HEK293 (cell line): ENCODE measurements around the gene GHRL.

Source experiments
- CTCF ChIA-PET: fragments of 350-600 bp; formaldehyde crosslinking; extraction: SDS; loops from one replicate; lab custom pipeline; 2021; ENCODE audit warnings: antibody characterized with exemption; lab: Yijun Ruan, JAX
- POLR2A ChIA-PET: fragments of 300-600 bp; formaldehyde crosslinking; extraction: SDS; loops from one replicate; lab custom pipeline; 2020; ENCODE audit warnings: antibody characterized with exemption, inconsistent platforms; lab: Yijun Ruan, JAX
- H3K27ac ChIP-seq: fragments of 200-500 bp; sonication (Bioruptor generic); 2 replicates; pipeline ENCODE4 v1.5.1; 2014; ENCODE audit warnings: low read depth, low read length, control low read depth, inconsistent platforms; ENCODE audit errors: extremely low read depth
- H3K36me3 ChIP-seq, 2 experiments: fragments of 200-500 bp in 1 of 2; sonication (Bioruptor generic) in 1 of 2; 1 replicate in 1 of 2; 2 replicates in 1 of 2; pipeline ENCODE4 v1.5.1; 2014 to 2017; ENCODE audit warnings: inconsistent platforms in 2 of 2, low read length in 2 of 2; ENCODE audit not compliant: control insufficient read depth in 2 of 2, insufficient read depth in 1 of 2
- H3K4me1 ChIP-seq: fragments of 200-500 bp; sonication (Bioruptor generic); 2 replicates; pipeline ENCODE4 v1.5.1; 2014; ENCODE audit warnings: mild to moderate bottlenecking, low read length, inconsistent platforms; ENCODE audit not compliant: control insufficient read depth, insufficient read depth
- H3K4me3 ChIP-seq: 2 replicates; pipeline ENCODE4 v1.5.1; 2011; ENCODE audit warnings: low read depth, mild to moderate bottlenecking, control low read depth, low read length, moderate library complexity
- H3K9me3 ChIP-seq: fragments of 200-500 bp; sonication (Bioruptor generic); 2 replicates; pipeline ENCODE4 v1.5.1; 2014; ENCODE audit warnings: low read depth, low read length, inconsistent platforms; ENCODE audit not compliant: control insufficient read depth, insufficient read depth
- BCL11B ChIP-seq: fragments of 450-650 bp; formaldehyde crosslinking; IDR thresholded peaks from 2 replicates; pipeline ENCODE4 v1.5.1; 2016; ENCODE audit warnings: low read depth, missing biosample characterization, missing genetic modification characterization
- CTCF ChIP-seq: fragments of 450-650 bp; formaldehyde crosslinking; IDR thresholded peaks from 2 replicates; pipeline ENCODE4 v1.5.1; 2016; ENCODE audit warnings: missing biosample characterization, missing genetic modification characterization
- EGR2 ChIP-seq: fragments of 450-650 bp; formaldehyde crosslinking; IDR thresholded peaks from 2 replicates; pipeline ENCODE4 v1.5.1; 2016; ENCODE audit warnings: low read depth, missing biosample characterization, missing genetic modification characterization
- KLF1 ChIP-seq: fragments of 450-650 bp; formaldehyde crosslinking; IDR thresholded peaks from 2 replicates; pipeline ENCODE4 v1.5.1; 2016; ENCODE audit warnings: missing biosample characterization, missing genetic modification characterization
- KLF10 ChIP-seq: fragments of 450-650 bp; IDR thresholded peaks from 2 replicates; pipeline ENCODE4 v1.5.1; 2018; ENCODE audit warnings: missing biosample characterization, mild to moderate bottlenecking, missing genetic modification characterization
- KLF9 ChIP-seq: fragments of 450-650 bp; formaldehyde crosslinking; IDR thresholded peaks from 2 replicates; pipeline ENCODE4 v1.5.1; 2016; ENCODE audit warnings: missing biosample characterization, missing genetic modification characterization, low read depth
- PATZ1 ChIP-seq: fragments of 450-650 bp; formaldehyde crosslinking; IDR thresholded peaks from 2 replicates; pipeline ENCODE4 v1.5.1; 2016; ENCODE audit warnings: missing biosample characterization, missing genetic modification characterization
- SP3 ChIP-seq: fragments of 450-650 bp; formaldehyde crosslinking; IDR thresholded peaks from 2 replicates; pipeline ENCODE4 v1.5.1; 2016; ENCODE audit warnings: missing biosample characterization, missing genetic modification characterization
- YY1 ChIP-seq: fragments of 450-650 bp; formaldehyde crosslinking; IDR thresholded peaks from 2 replicates; pipeline ENCODE4 v1.5.1; 2018; ENCODE audit warnings: missing biosample characterization, missing genetic modification characterization
- ZBTB20 ChIP-seq: fragments of 450-650 bp; formaldehyde crosslinking; IDR thresholded peaks from 2 replicates; pipeline ENCODE4 v1.5.1; 2016; ENCODE audit warnings: missing biosample characterization, missing genetic modification characterization
- ZBTB26 ChIP-seq: fragments of 450-650 bp; formaldehyde crosslinking; optimal IDR thresholded peaks from 2 replicates; pipeline ENCODE3; 2016; ENCODE audit warnings: missing biosample characterization, mild to moderate bottlenecking, missing genetic modification characterization
- ZEB2 ChIP-seq: fragments of 450-650 bp; formaldehyde crosslinking; IDR thresholded peaks from 2 replicates; pipeline ENCODE4 v1.5.1; 2016; ENCODE audit warnings: missing biosample characterization, missing genetic modification characterization
- ZNF157 ChIP-seq: fragments of 450-650 bp; formaldehyde crosslinking; IDR thresholded peaks from 2 replicates; pipeline ENCODE4 v1.5.1; 2016; ENCODE audit warnings: missing biosample characterization, missing genetic modification characterization
- ZNF280C ChIP-seq: fragments of 450-650 bp; formaldehyde crosslinking; IDR thresholded peaks from 2 replicates; pipeline ENCODE4 v1.5.1; 2016; ENCODE audit warnings: missing biosample characterization, missing genetic modification characterization
- ZNF335 ChIP-seq: fragments of 450-650 bp; formaldehyde crosslinking; conservative IDR thresholded peaks from 2 replicates; pipeline ENCODE4 v1.5.1; 2016; ENCODE audit warnings: missing biosample characterization, missing genetic modification characterization
- ZNF394 ChIP-seq: fragments of 450-650 bp; formaldehyde crosslinking; IDR thresholded peaks from 2 replicates; pipeline ENCODE4 v1.5.1; 2016; ENCODE audit warnings: missing biosample characterization, missing genetic modification characterization, mild to moderate bottlenecking, moderate library complexity, borderline replicate concordance
- ZNF398 ChIP-seq: fragments of 450-650 bp; formaldehyde crosslinking; IDR thresholded peaks from 2 replicates; pipeline ENCODE4 v1.5.1; 2017; ENCODE audit warnings: missing biosample characterization, missing genetic modification characterization
- ZNF501 ChIP-seq: fragments of 450-650 bp; formaldehyde crosslinking; IDR thresholded peaks from 2 replicates; pipeline ENCODE4 v1.5.1; 2016; ENCODE audit warnings: missing biosample characterization, missing genetic modification characterization
- ZNF561 ChIP-seq: fragments of 450-650 bp; IDR thresholded peaks from 2 replicates; pipeline ENCODE4 v1.5.1; 2018; ENCODE audit warnings: missing biosample characterization, missing genetic modification characterization, borderline replicate concordance
- ZNF677 ChIP-seq: fragments of 450-650 bp; IDR thresholded peaks from 2 replicates; pipeline ENCODE4 v1.5.0; 2018; ENCODE audit warnings: missing biosample characterization, mild to moderate bottlenecking, missing genetic modification characterization, moderate library complexity
- ZNF791 ChIP-seq: fragments of 450-650 bp; formaldehyde crosslinking; IDR thresholded peaks from 2 replicates; pipeline ENCODE4 v1.5.1; 2016; ENCODE audit warnings: missing biosample characterization, missing genetic modification characterization
- ZNF837 ChIP-seq: fragments of 450-650 bp; formaldehyde crosslinking; IDR thresholded peaks from 2 replicates; pipeline ENCODE4 v1.5.1; 2016; ENCODE audit warnings: missing biosample characterization, missing genetic modification characterization

Gene GHRL

GRCh38 chr3:10248984-10249748, 43.6 kb downstream of the GHRL start (continued):
- TF ChIP-seq ZNF837 (tag by site-specific recombination) (no peak), KLF9 (tag by site-specific recombination) (peak; percentile 47), ZNF335 (tag by site-specific recombination) (peak; percentile 90), ZNF501 (peak; percentile 44; the same call in 1 of the 2 replicates), SP3 (tag by site-specific recombination) (peak; percentile 48; the same call in 1 of the 2 replicates), ZBTB26 (peak; percentile 13), ZBTB20 (tag by site-specific recombination) (peak; percentile 83), PATZ1 (no peak; the same call in 1 of the 2 replicates), ZNF398 (tag by site-specific recombination) (peak; percentile 43; the same call in 1 of the 2 replicates), BCL11B (0 out of 2 replicates have a peak, but pooled peaks have one; percentile 12), KLF1 (tag by site-specific recombination) (no peak), EGR2 (tag by site-specific recombination) (peak; percentile 50; the same call in 1 of the 2 replicates), ZNF280C (tag by site-specific recombination) (no peak), CTCF (tag by site-specific recombination) (no peak)

GRCh38 chr3:10248184-10248983, 44.4 kb downstream of the GHRL start, which contains the start of gene TATDN2:
Gene TATDN2, plus strand, starts transcription at chr3:10248459. Its CDS starts 742 bp downstream, at chr3:10249201.
- peak within 1 kb of the TSS; percentile 74 for H3K27ac ChIP-seq
- CTCF ChIA-PET: interaction anchor here (1.0 kb wide), 1 partner anchor 15 kb away, joined by 3 read pairs; no protein-coding TSS in a partner anchor
- H3K4me1 ChIP-seq: no peaks in the 10 kb centered on the region
- H3K9me3 ChIP-seq: no peaks in the 10 kb centered on the region
- POLR2A ChIA-PET: interaction anchor here (0.5 to 1.6 kb wide), 13 partner anchors 9 to 1775 kb away, joined by 3 to 9 read pairs (median 5); partner anchors contain the start of genes ARPC4, BRPF1, SEC13 and TADA3
- H3K36me3 ChIP-seq: peaks cover 4 to 29% of the 10 kb centered on the region in 2 experiments; a peak in 2 of 3 replicates
- H3K4me3 ChIP-seq: peak within 1 kb of the TSS; percentile 81
- TF ChIP-seq ZNF561 (tag by site-specific recombination): peak; percentile 94
- peak; percentile 28; the same call in 1 of the 2 replicates for TF ChIP-seq ZNF677 (tag by site-specific recombination)
- peak; percentile 88 for TF ChIP-seq SP3 (tag by site-specific recombination)
- TF ChIP-seq ZNF157 (tag by site-specific recombination): no peak
- TF ChIP-seq ZNF791: no peak
- TF ChIP-seq KLF10: peak; percentile 59; the same call in 1 of the 2 replicates
- peak; percentile 19; the same call in 1 of the 2 replicates for TF ChIP-seq YY1 (tag by site-specific recombination)
- peak; percentile 3; the same call in 1 of the 2 replicates for TF ChIP-seq ZEB2 (tag by site-specific recombination)
- TF ChIP-seq BCL11B: peak; percentile 13; the same call in 1 of the 2 replicates
- TF ChIP-seq KLF9 (tag by site-specific recombination): 0 out of 2 replicates have a peak, but pooled peaks have one; percentile 21
- peak; percentile 57 for TF ChIP-seq ZNF394 (tag by site-specific recombination)
